Caco-2 (cell line): ENCODE measurements around the gene DPF3. TPM values are rescaled to one million over a fixed set of nuclear protein-coding genes. Genes with fewer than 3 reads are reported as not detected.

Experiments used
- BruUV-seq: library from RNA; stranded (reverse); fragments of 400-500 nt; replicated peaks from 2 replicates; lab custom pipeline; 2021; lab: Mats Ljungman, UMichigan
- CTCF ChIA-PET: fragments of 300-600 bp; sonication (Branson Sonifier 250); formaldehyde crosslinking; loops from one replicate; lab custom pipeline; 2022; ENCODE audit warnings: antibody characterized with exemption; lab: Charles Lee
- POLR2A ChIA-PET: fragments of 300-600 bp; sonication (Branson Sonifier 250); formaldehyde crosslinking; loops from one replicate; lab custom pipeline; 2022; ENCODE audit warnings: antibody characterized with exemption; lab: Charles Lee
- DNase-seq, 2 experiments: peaks; one replicate each; pipeline versions ENCODE4 v3.0.0 to v3.0.0-alpha.2; 2020 to 2022
- H3K27me3 ChIP-seq: replicated peaks from 2 replicates; pipeline ENCODE4 v1.6.0; 2011; ENCODE audit warnings: low read length; ENCODE audit not compliant: control insufficient read depth, insufficient read depth
- H3K36me3 ChIP-seq: 2 replicates; pipeline ENCODE4 v1.5.1; 2011; ENCODE audit warnings: low read length; ENCODE audit not compliant: control insufficient read depth, insufficient read depth
- H3K4me1 ChIP-seq: fragments of 250-450 bp; sonication (Bioruptor Pico); 2 replicates; pipeline ENCODE4 v1.5.1; 2020; ENCODE audit warnings: mild to moderate bottlenecking
- H3K4me3 ChIP-seq: 2 replicates; pipeline ENCODE4 v1.5.1; 2011; ENCODE audit warnings: low read depth, mild to moderate bottlenecking, control low read depth, low read length
- H3K9me3 ChIP-seq: fragments of 250-450 bp; sonication (Bioruptor Pico); 2 replicates; pipeline ENCODE4 v1.5.1; 2020; ENCODE audit warnings: mild to moderate bottlenecking, moderate library complexity
- H3K27ac Mint-ChIP-seq: one replicate; pipeline ENCODE4 v1.8.0; 2022; ENCODE audit warnings: mixed read lengths; ENCODE audit not compliant: unreplicated experiment
- H3K27me3 Mint-ChIP-seq: one replicate; pipeline ENCODE4 v1.8.0; 2022; ENCODE audit warnings: mixed read lengths; ENCODE audit not compliant: insufficient read depth, unreplicated experiment
- H3K36me3 Mint-ChIP-seq: one replicate; pipeline ENCODE4 v1.8.0; 2022; ENCODE audit warnings: mild to moderate bottlenecking, mixed read lengths; ENCODE audit not compliant: insufficient read depth, unreplicated experiment
- H3K4me1 Mint-ChIP-seq: one replicate; pipeline ENCODE4 v1.8.0; 2022; ENCODE audit warnings: low read depth, mixed read lengths; ENCODE audit not compliant: unreplicated experiment
- H3K4me3 Mint-ChIP-seq: one replicate; pipeline ENCODE4 v1.8.0; 2022; ENCODE audit warnings: mild to moderate bottlenecking, moderate library complexity, mixed read lengths; ENCODE audit not compliant: unreplicated experiment
- H3K9me3 Mint-ChIP-seq: one replicate; pipeline ENCODE4 v1.8.0; 2022; ENCODE audit warnings: mixed read lengths; ENCODE audit not compliant: unreplicated experiment
- CTCF ChIP-seq, 2 experiments: fragments of 200-600 bp in 1 of 2; IDR thresholded peaks; 1 replicate in 1 of 2; 2 replicates in 1 of 2; pipeline versions ENCODE4 v1.5.1 to v1.8.0; 2011 to 2022; ENCODE audit warnings: antibody characterized with exemption in 1 of 2, control low read depth in 1 of 2, inconsistent platforms in 1 of 2, low read depth in 1 of 2, low read length in 1 of 2, mild to moderate bottlenecking in 1 of 2, moderate library complexity in 1 of 2; ENCODE audit not compliant: insufficient read depth in 1 of 2, severe bottlenecking in 1 of 2, unreplicated experiment in 1 of 2
- intact Hi-C: fragments of 100-400 bp; cut with micrococcal nuclease; formaldehyde crosslinking; loops from one replicate; pipeline ENCODE4 v1.10.0; 2022; ENCODE audit not compliant: unreplicated experiment
- total RNA-seq: library from RNA; stranded (reverse); gene quantifications from 2 replicates; pipeline ENCODE4 v1.2.3, GENCODE V29; 2022

The DPF3 gene
- total RNA-seq, 1 experiment from 2014 or later, result not detected

GRCh38 chr14:72880164-72880563, 13.7 kb downstream of the DPF3 start:
- ChIA-PET CTCF (no interaction called here), POLR2A (no interaction called here)
- Histone ChIP-seq H3K27me3 (peaks cover 3% of the 10 kb centered on the region; the same call in 1 of the 2 replicates), H3K4me1 (no peaks in the 10 kb centered on the region), H3K36me3 (no peaks in the 10 kb centered on the region), H3K9me3 (no peaks in the 10 kb centered on the region), H3K4me3 (no peak overlapping the region)
- no peak overlapping the region for H3K27ac Mint-ChIP-seq
- intact Hi-C loops, result no loop called here
- no peaks in the 10 kb centered on the region for H3K36me3 Mint-ChIP-seq
- H3K9me3 Mint-ChIP-seq, result no peaks in the 10 kb centered on the region
- no peaks in the 10 kb centered on the region for H3K4me1 Mint-ChIP-seq
- no peak for DNase-seq
- TF ChIP-seq CTCF (IDR thresholded peaks at IDR 0.05; ENCODE audit: insufficient read depth in 1 of 2, low read depth in 1 of 2, low read length in 1 of 2, severe bottlenecking in 1 of 2, unreplicated experiment in 1 of 2), result no peak
- BruUV-seq, result no TSS peak
- H3K27me3 Mint-ChIP-seq, result peaks cover 27% of the 10 kb centered on the region
- no peak overlapping the region for H3K4me3 Mint-ChIP-seq

DNA sequence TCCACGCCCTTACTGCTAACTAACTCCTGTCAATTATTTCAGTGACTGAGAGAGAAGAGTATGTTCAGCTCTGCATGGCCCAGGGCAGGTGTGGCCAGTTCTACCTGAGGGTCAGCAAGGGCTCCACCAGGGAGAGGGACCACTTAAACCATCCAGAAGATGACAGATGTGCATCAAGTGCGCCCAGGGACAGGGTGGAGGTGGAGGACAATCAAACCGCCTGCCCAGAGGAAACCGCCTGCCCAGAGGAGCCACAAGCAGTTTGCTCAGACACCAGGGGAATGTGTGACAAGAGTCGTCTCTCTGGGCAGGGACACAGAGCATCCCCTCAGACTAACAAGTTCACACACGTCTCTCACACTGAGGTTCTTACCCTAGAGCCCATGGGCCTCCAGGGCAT, 14.5 kb downstream of the DPF3 start:
- BruUV-seq, result no TSS peak
- H3K4me3 ChIP-seq, result no peak overlapping the region
- no peaks in the 10 kb centered on the region for H3K36me3 Mint-ChIP-seq
- no peaks in the 10 kb centered on the region for H3K4me1 Mint-ChIP-seq
- H3K4me3 Mint-ChIP-seq, result no peak overlapping the region
- intact Hi-C loops, result no loop called here
- H3K27ac Mint-ChIP-seq, result no peak overlapping the region
- ChIA-PET POLR2A (no interaction called here), CTCF (no interaction called here)
- H3K9me3 Mint-ChIP-seq, result no peaks in the 10 kb centered on the region
- peaks cover 3% of the 10 kb centered on the region; the same call in 1 of the 2 replicates for H3K27me3 ChIP-seq
- H3K36me3 ChIP-seq, result no peaks in the 10 kb centered on the region
- TF ChIP-seq CTCF (IDR thresholded peaks at IDR 0.05; ENCODE audit: insufficient read depth in 1 of 2, low read depth in 1 of 2, low read length in 1 of 2, severe bottlenecking in 1 of 2, unreplicated experiment in 1 of 2), result no peak
- no peaks in the 10 kb centered on the region for H3K4me1 ChIP-seq
- peaks cover 27% of the 10 kb centered on the region for H3K27me3 Mint-ChIP-seq
- no peak for DNase-seq
- H3K9me3 ChIP-seq, result no peaks in the 10 kb centered on the region

GRCh38 chr14:72878746-72879145, 15.2 kb downstream of the DPF3 start:
- H3K4me3 Mint-ChIP-seq, result no peak overlapping the region
- H3K4me1 ChIP-seq, result no peaks in the 10 kb centered on the region
- H3K36me3 Mint-ChIP-seq, result no peaks in the 10 kb centered on the region
- peaks cover 3% of the 10 kb centered on the region; the same call in 1 of the 2 replicates for H3K27me3 ChIP-seq
- H3K4me3 ChIP-seq, result no peak overlapping the region
- H3K9me3 Mint-ChIP-seq, result no peaks in the 10 kb centered on the region
- CTCF ChIA-PET, result no interaction called here
- H3K27me3 Mint-ChIP-seq, result peaks cover 30% of the 10 kb centered on the region
- no peaks in the 10 kb centered on the region for H3K4me1 Mint-ChIP-seq
- no peak for TF ChIP-seq CTCF (IDR thresholded peaks at IDR 0.05; ENCODE audit: insufficient read depth in 1 of 2, low read depth in 1 of 2, low read length in 1 of 2, severe bottlenecking in 1 of 2, unreplicated experiment in 1 of 2)
- no TSS peak for BruUV-seq
- POLR2A ChIA-PET, result no interaction called here
- no peaks in the 10 kb centered on the region for H3K36me3 ChIP-seq
- no peaks in the 10 kb centered on the region for H3K9me3 ChIP-seq
- no peak overlapping the region for H3K27ac Mint-ChIP-seq
- intact Hi-C loops, result no loop called here
- no peak for DNase-seq
